ENCODE measurements around the gene SHROOM3.

DNA sequence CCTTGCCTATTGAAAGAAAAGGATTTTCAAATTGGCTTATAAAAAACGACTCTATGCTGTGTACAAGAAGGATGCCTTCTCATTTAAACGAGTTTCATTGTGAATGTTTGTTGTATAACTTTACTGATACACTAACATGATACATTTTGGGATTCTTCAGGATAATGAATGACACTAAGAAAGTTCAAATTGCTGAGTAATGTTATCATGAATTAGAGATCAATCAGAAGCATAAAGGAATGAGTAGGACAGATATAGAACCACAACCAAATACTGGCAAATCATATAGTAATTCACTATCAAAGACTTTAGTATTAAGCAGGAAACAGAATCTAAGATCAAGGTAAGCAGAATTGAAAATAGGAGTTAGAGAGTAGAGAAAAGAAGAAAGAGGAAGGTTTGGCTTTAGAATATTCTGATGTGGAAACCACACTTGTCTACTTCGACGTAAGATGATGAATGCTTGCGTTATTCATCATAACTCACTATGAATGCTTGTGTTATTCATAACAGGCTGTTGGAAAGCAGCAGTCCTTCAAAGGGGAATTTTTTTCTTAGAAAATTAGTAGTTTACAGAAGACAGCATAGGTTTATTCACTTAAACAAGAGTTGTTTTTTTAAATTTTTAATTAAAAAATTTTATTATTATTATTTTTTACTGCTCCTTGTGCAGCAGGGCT lies 27.4 kb upstream of the SHROOM3 start:
- no peak for TF ChIP-seq POLR2A (IDR thresholded peaks at IDR 0.05; ENCODE audit: low read depth)
- no peak for TF ChIP-seq EP300 (IDR thresholded peaks at IDR 0.05)

All from esophagus muscularis mucosa (tissue), 2 donors.